Activated CD8-positive, alpha-beta memory T cell treated with anti-CD3 and anti-CD28 coated beads for 4 hours (primary cell): ENCODE results near the gene CIT.

Experiments
- DNase-seq, 2 donors: peaks; one replicate each; pipeline ENCODE4 v3.0.0-alpha.2; 2020; ENCODE audit warnings: low read depth in 2 of 2

The CIT gene

DNA sequence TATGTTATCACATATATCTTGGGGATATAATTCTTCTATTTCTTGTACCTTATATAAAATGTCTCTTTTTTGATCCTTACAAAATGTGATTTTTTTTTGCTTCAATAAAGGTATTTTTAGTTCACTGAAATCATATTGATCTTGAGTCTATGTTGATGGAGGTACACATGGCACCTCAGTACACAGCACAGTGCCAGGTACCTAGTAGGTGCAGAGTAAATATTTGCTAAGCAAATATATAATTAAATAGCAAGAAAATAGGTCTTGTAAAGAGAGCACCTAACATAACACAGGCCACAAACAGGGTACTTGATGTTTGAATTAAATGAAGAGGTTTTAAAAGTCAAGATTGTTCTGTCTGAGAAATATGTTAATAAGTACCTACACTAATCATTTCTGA, 69.7 kb downstream of the CIT start:
- no peak for DNase-seq

DNA sequence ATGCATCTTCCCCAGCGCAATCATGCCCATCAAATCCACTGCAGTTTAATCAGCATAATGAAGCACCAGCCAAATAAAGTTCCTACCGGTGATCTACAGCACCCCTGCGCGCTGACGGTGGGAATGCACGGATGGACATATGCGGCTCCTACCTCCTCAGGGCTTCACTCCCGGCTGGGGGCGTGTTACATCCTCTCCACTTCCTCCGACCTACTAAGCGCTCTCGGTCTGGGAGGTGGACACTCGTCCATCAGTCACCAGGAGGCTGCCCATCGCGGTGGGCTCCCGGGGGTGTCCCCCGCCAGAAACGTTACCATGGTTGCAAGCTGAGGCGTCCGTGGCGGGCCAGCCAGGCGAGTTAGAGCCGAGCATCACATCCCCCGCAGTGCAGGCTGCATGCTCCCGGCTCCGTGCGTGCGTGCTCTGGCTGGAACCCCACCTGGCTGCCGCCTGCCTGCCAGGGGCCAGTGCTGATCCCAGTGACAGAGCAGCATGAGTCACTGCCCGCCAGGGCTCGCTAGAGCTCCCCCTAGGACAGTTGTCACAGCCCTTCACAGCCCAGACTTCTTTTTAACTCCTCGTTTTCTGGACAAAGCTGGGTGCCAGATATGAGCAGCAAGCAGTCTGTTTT, 73.0 kb downstream of the CIT start:
- DNase-seq, result no peak

DNA sequence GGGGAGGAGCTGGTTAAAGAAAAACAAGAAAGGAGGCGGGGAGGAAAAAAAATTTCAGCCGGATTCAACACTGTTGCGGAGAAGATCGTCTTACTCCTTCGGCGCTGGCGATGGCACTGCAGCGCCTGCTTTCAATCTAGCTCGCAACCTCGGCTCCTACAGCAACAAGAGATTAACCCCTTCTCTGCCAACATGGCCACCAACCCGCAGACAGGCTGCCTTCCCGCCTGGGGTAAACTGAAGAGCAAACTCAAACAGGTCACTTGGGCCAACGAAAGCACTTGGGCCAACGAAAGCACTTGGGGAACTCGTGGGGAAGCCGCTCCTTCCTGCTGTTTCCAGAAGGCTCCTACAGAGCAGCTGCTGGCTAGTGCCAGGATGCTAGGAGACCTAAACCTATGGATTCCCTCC, 73.7 kb downstream of the CIT start:
- DNase-seq, result no peak

DNA sequence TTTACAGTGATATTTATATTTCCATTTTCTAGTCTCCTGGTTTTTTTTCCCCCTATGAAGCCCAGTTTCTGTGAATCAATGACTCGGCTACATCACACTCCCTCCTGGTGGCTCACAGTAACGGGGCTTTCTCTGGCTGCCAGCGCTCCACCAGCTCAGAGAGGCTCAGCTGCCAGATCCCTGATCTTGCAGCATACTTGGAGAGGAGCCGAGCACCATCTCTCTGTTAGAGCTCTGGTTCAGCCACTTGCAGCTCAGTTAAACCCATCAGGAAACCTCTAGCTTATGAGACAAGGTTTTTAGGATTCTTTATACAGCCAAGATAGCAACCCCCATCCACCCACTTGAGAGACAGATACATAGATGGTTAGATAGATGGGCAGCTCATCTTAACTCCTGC, 74.6 kb downstream of the CIT start:
- no peak for DNase-seq

DNA sequence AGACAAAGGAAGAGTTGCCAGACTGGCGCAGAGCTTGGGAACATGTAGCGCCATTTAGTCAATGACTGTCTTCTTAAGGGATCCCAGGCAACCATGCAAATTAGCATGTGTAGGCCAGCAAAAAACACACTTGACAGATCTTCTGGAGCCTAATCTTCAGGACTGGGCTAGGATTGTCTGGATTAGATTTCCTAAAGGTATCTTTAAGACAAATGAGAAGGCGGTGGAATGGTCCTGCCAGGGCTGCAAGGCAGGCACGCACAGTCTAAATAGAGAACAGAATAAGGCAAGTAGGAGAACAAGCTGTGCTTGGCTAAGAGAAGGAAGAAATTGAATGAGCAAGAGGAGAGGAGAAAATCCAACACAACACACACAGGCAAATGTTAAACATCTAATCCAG, 80.0 kb downstream of the CIT start:
- DNase-seq, result no peak

DNA sequence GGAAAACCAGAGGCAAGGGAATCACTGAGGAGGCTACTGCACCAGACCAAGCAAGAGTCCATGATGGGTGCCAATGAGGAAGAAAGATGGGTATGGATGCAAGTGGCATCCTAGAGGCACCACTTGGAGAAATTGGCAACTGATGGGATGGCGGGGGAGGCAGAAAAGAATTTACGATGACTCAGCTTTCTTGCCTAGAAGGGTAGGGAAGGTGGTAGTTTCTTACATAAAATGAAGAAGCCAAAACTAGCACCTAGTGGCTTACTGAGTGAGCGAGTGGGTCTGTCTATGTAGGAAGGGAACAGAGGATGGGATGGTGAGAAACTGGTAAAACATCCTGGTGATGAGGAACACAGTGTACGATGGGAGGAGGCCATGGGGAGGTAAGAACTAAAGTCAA, 80.8 kb downstream of the CIT start:
- no peak for DNase-seq

DNA sequence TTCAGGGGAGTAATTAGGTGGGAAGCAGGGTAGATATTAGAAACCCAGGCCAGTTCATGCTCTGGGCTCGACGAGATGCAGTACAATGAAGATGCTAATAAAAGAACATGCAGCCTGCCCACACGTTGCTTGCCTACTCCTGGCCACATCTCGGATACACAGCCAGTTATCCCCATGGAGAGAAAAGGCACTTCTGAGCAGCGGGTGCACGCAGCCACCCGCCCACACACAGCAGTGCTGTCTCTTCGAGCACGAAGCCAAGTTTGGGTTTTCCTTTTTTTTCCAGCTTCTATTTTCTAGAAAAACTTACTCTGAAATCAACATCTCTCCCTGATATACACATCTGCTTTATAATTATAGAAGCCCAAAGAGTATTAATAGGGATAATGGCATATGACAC, 85.7 kb downstream of the CIT start:
- no peak for DNase-seq

DNA sequence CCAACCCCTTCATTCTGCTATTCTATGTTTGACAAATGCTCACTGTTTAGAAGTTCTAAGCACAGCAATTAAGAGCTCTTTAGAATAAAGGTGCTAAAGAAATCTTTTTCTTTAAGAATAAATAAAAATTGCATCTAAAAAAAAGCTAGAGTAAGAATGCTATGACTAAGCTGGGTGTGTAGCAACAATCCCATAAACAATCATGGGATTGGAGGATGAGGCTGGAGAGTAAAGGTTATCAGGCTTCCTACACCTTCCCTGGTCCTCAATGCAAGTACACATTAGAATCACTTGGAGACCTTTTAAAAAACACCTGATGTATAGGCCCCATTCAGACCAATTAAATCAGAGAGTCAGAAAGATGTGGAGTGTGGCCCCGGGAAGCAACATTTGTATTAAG, 88.3 kb downstream of the CIT start:
- DNase-seq, result no peak

DNA sequence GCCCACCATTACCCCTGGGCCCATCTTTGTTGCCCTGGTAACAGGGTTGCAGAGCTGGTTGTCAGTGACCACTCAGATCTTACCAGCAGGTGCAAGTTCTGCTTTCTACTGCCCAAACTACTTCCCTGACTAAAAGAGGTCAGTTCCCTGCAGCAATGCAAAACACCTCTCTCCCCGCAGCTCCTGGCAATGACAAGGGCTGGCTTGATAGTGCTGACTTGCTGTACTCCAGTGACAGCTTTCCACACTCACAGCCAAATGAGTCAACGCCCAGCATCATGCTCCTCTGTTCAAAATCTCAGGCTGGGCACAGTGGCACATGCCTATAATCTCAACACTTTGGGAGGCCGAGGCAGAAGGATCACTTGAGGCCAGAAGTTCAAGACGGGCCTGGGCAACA, 90.6 kb downstream of the CIT start:
- no peak for DNase-seq

DNA sequence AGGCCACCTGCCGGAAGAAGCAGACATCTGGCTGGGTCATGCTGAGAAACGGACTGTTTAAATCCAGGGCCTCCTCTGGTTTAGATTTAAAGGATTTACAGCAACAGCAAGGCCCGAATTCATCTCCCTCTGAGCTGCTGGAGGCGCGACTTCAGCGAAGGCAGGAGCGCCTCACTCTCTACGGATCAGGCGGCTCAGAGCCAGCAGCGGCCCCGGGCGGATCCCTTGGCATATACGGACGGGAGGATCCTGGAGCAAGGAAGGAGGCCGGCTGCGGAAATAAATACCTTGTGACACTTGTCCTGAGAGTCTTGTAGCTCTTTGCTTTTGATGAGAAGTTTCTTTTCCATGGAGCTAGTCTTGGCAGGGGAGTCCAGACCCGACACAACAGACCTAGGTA, 92.4 kb downstream of the CIT start:
- no peak for DNase-seq

DNA sequence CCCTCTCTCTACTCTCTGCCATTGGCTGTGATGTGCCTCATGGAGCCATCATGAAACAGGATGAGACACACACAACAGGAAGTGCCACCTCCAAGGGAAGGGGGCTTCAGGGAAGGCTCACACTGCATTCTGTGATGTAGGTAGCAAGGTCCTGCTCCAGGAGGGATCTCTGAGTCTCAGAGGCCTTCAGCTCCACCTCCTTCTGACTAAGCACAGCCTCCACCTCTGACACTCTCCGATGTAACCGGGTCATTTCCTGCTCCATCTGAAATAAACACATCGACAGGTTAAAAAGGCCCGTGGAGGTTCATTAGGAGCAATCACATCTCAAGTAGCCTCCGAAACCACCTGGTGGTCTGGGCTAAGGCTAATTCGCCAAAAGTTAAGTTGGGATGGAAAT, 93.3 kb downstream of the CIT start:
- no peak for DNase-seq

DNA sequence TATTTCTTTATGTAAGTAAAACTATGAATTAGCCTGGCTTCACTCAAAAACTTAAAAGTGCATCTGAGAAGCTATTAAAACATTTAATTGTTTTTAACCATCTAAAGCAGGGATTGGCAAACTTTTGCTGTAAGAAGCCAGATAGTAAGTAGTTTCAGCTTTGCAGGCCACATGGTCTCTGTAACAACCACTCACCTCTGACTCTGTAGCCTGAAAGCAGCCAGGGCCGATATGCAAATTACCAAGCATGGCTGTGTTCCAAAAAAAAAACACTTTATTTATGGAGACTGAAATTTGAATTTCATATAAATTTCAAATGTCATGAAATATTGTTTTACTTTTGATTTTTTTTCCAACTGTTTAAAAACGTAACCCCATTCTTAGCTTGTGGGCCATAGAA, 95.3 kb downstream of the CIT start:
- DNase-seq, result no peak

DNA sequence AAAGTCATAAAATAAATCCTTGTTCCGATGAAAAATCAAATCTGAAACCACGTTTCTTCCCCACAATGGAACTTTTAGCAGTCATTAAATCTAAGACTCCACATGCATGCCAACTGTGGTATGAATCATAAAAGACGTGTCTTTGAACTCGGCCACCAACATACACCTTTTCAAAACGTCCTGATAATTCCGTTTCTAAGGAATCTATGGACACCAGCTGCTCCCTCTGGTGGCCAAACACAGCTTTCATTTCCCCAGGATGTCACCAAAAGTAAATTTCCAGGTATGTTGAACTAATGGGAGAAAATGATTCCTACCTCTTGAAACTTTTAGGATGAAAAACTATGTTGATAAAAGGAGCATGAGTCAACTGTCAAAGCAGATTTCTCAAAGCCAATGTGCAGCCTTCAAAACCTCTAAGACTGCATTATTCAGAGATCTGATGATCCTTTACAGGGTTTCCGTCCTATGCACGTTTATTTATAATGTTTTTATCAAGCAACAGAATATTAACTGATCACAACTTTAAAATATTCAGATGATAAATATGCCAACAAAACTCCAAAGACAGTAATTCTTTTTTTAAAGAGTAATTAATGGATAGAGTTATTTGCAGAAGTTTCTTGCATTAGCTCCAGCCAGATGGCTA, 96.2 kb downstream of the CIT start:
- no peak for DNase-seq

DNA sequence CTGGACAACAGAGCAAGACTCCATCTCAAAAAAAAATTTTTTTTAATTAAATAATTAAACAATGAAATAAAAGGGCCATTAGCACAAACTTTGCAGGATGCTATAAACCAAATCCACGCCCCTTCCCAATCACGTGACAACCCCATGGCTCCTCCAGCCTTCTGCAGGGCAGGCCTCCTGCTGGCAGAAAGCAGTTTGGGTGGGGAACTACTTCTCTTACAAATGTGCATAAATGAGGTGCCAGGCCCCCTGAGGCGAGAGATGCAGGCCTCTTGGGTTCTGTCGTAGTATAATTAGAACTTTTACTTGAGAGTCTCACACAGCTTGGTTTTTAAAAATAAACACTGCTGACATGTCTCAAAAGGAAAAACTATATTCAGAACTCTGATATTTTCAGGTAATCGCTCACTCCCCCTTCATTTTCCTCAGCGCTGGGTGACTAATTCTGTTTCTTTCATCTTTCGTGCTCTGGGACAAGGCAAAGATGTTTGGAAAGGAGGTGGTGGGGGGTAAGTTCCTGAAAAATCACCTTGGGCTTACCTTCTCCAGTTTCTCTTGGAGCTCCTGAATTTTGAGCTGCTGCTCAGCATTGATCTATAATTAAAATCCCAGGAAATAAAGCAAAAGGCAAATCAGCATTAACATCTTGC, 101.7 kb downstream of the CIT start:
- no peak for DNase-seq

DNA sequence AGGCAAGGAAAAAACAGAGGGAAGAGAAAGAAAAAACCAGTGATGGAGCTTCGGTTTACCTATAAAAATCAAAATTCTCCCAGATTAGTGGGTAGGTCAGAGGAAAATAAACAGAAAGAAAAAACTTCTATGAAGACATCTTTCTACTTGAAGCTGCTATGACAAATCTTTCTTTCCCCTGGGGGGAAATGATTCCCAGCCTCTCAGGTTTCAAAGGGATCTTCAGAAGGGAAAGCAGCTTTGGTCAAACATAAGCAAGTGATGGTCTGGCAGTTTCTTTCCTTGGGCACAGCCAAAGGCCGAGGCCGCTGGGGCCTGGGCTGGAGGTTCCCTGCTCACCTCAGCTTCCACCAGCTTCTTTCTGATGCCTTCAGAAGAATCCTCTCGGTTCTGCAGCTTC, 104.7 kb downstream of the CIT start:
- DNase-seq, result no peak

DNA sequence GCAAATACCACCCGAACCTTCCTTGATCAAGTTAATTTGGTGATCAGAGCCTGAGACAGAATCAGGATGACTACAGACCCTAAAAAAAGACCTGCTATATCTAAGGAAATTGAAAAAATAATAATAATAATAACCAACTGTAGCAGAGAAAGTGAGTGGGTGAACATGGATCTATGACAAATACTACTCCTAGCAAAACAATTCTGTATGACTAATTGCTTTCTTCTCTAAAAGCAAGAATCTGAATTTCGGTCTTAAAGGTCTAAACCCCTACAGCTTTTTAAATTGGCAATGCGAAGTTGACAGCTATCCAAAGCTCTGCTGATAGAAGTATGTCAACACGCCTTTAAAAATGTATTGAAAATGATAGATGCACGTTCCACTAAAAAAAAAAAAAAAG, 107.0 kb downstream of the CIT start:
- DNase-seq, result no peak

DNA sequence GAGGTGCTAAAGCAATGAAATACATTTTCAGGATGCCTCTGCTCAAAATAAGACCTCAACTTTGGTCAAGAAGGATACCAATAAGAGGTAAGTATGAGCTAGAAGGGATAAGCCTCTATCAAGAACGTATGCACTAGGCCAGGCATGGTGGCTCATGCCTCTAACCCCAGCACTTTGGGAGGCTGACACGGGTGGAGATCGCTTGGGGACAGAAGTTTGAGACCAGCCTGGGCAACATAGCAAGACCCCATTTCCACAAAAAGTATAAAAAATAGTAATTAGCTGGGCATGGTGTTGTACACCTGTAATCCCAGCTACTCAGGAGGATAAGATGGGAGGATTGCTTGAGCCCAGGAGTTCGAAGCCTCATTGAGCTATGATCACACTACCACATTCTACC, 114.5 kb downstream of the CIT start:
- no peak for DNase-seq

DNA sequence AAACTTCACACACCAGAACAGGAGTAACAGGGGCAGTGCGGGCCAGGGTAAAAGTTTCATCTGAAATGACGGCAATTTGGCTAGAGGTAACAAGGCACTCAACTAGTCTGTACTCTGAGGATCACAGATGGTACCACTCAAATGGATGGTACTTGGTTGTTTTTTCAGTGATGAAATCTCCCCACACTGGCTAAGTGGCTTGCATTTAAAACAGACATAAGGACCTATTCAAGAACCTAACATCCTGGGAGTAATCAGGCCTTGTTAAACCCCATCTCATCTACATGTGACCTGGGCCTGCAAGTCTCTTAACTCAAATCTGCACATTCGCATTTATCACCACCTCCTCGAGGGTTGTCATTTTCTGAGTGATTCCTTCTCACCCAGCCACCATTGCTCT, 118.4 kb downstream of the CIT start:
- no peak for DNase-seq

DNA sequence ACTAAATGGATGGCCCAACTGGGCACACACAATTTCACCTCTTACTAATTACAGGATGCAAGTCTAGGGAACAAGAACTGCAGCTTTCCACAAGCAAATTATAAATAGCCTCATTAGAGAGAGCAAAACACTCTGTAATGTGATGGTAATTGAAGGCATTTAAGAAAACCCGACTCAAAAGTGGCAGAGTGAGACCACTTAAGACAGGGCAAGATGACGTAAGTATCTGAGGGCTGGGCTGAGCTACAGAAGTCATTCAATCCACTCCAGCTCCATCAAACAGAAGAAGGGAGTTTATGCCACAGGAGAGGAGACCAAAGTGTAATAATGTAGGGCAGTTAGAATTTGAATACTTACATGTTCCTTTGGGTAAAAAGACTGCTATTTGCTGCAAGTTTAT, 118.9 kb downstream of the CIT start:
- DNase-seq, result no peak

DNA sequence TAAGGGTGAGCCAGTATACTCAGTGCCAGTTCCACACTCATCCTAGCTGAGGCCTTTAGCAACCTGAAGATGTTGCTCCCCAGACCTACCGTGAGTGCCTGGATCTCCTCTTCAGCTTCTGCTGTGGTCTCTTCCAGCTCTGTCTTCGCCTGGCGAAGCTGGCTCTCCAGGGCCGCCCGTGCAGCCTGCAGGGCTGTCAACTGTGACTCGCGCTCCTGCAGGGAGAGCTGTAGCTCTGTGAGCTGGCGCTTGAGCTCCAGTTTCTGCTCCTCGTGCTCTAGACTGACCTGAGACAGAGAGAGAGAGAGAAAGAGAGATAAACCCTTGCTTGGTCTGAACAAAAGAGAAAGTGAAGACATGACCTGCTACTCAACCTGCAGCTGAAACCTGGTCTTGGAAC, 125.2 kb downstream of the CIT start:
- no peak for DNase-seq

DNA sequence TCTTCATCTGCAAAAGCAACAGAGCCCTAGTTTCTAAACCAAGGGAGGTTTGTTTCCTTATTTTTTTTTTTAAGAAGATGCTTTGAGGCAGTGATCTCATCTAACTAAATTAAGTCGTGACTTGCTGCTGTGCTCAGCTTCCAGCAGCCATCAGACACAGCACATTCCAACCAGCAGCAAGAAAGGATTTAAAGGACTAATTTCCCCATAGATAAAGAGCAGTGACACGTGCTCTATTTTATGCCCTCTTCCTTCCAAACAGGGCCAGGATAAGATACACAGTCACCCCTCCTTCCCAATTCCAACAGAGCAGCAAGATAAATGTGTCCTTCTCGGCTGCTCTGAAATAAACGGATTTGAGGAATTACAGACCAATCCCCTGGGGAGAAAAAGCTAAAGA, 127.5 kb downstream of the CIT start:
- no peak for DNase-seq

DNA sequence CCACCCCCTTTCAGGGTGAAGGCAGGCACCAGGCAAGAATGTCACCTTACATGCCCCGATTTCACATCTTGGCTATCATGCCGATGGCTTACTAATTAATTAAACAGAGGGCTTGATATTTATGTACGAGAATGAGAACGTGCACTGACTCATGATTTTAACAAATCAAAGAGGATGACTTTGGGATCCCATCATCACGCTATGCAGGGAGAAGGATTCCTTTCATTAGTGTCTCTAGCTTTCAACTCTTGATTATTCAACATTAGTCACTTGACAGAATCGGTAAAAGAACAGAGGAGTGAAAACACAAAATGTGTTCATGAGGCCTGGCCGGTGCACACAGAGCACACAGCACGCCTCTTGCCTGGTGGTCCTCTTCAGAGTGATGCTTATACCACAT, 128.6 kb downstream of the CIT start:
- DNase-seq, result no peak

DNA sequence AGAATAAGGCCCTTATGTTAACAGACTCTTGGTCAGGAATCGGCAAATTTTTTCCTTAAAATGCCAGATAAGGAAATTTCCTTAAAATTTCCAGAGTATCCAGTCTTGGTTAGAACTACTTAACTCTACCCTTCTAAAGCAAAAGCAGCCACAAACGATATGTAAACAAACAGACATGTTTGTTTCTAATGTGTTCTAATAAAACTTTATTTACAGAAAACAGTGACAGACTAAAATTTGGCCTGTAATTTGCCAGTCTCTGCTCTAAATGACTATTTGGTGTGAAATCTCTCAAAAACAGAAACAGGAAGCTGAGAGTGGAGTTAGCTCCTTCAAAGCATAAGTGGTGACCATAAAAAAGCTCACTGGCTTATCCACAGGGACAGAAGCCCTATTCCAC, 131.0 kb downstream of the CIT start:
- no peak for DNase-seq
